ENCODE measurements around the gene GNAQ.

The GNAQ gene

DNA sequence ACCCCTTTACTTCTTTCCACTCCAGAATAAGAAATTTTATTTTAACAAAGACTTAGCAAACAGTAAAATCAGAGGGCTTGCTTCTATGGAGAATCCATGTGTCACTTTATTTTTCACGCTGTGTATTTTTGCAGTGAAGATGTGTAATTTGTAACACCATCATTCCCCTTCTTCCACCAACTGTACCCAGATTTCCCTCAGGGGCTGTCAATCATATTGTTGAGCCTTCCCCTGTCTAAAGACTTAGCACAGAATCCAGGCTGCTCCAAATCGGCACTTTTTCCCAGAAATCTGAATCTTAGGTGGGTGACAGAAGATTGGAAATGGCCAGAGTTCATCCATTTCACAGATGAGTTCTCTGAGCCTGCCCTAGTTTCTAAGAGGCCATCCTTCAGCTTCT, 115.9 kb downstream of the GNAQ start:
- H3K4me3 ChIP-seq (replicated peaks; ENCODE audit: low read depth, low read length) = no peak overlapping the region
- TF ChIP-seq, protein P1, sequence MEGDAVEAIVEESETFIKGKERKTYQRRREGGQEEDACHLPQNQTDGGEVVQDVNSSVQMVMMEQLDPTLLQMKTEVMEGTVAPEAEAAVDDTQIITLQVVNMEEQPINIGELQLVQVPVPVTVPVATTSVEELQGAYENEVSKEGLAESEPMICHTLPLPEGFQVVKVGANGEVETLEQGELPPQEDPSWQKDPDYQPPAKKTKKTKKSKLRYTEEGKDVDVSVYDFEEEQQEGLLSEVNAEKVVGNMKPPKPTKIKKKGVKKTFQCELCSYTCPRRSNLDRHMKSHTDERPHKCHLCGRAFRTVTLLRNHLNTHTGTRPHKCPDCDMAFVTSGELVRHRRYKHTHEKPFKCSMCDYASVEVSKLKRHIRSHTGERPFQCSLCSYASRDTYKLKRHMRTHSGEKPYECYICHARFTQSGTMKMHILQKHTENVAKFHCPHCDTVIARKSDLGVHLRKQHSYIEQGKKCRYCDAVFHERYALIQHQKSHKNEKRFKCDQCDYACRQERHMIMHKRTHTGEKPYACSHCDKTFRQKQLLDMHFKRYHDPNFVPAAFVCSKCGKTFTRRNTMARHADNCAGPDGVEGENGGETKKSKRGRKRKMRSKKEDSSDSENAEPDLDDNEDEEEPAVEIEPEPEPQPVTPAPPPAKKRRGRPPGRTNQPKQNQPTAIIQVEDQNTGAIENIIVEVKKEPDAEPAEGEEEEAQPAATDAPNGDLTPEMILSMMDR (IDR thresholded peaks at IDR 0.05; ENCODE audit: low read length, missing control alignments) = no peak
- DNase-seq (ENCODE audit: low read depth) = no peak

DNA sequence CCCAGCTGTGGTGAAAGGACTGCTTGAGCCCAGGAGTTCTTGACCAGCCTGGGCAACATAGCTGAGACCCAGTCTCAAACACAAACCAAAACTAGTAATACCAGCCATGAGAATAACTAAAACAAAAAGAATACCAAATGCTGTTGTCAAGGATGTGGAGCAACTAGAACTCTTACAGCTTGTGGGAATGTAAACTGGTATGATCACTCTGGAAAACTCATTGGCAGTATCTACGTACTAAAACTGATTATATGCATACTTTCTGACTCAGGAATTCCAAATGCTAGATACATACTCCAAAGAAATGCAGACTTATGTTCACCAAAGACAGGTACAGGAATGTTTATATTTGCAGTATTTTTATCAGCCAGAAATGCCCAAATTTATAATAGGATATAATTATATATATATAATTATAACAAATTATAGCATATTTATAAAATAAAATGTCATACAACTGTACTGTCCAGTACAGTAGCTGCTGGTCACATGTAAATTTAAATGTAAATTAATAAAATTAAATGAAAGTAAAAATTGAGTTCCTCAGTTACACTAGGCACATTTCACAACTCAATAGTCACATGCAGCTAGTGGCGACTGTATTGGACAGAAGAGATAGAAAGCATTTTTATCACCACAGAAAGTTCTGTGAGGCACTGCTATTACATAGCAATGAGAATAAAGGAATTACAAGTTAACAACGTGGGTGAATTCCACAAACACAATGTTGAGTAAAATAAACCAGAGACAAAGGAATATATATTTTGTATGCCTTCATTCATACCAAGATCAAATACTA, 118.5 kb downstream of the GNAQ start:
- H3K4me3 ChIP-seq (replicated peaks; ENCODE audit: low read depth, low read length) = no peak overlapping the region
- peak; percentile 59 for DNase-seq (ENCODE audit: low read depth)
- TF ChIP-seq, protein P1 (IDR thresholded peaks at IDR 0.05; ENCODE audit: low read length, missing control alignments) = no peak

DNA sequence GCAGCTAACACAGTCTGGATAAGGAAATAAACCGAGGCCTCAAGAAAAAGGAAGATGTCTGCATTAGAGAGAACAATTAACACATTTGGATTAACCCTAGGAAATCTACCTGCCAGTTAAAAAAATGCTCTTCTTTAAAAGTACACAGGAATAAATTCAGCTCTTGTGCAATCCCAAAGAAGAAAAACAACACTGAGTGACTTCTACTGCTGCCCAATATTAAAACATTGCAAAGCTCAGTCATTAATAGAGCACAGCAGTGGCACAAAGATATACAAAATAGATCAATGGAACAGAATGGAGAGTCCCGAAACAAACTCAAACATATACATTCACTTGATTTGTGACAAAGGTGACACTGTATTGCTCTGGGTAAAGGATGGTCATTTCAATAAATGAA, 119.7 kb downstream of the GNAQ start:
- no peak overlapping the region for H3K4me3 ChIP-seq (replicated peaks; ENCODE audit: low read depth, low read length)
- TF ChIP-seq, protein P1 (IDR thresholded peaks at IDR 0.05; ENCODE audit: low read length, missing control alignments) = no peak
- no peak for DNase-seq (ENCODE audit: low read depth)

DNA sequence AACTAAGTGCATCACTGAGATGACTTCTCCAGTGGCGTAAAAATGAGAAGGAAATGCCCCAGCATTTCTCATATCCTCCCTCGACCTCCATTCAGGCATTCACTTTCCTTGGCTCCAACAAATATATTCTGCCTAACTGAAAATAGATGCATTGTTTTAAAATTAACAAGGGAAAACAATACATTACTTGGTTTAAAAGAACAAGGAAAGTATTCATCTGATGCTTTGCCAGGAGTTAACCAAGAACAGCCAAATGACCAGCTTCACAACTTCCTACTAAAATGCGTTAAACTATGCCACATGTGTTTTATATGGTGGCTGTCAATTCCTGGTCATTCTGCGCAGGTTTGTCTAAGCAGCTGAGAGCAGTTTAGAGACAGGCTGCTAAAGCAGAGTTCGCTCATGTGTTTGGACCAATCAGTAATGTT, 121.4 kb downstream of the GNAQ start:
- peak; percentile 59 for DNase-seq (ENCODE audit: low read depth)
- TF ChIP-seq, protein P1 (IDR thresholded peaks at IDR 0.05; ENCODE audit: low read length, missing control alignments) = no peak
- no peak overlapping the region for H3K4me3 ChIP-seq (replicated peaks; ENCODE audit: low read depth, low read length)

DNA sequence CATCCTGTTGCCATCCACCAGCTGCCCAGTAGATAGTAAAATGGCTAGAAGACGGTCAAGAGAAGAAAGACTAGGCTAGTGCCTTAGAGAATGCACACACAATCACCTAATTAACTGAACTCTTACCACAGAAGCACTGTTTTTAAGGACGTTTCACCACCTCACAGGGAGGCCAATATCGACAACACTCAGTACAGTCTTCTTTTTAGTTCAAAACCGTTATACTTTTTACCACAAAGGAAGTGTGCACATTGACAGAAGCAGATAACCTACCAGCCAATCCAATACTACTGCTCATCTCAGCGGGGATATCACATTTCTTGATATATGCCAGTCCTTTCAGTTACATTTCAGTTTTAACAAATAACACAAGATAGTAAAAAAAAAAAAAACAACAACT, 122.3 kb downstream of the GNAQ start:
- TF ChIP-seq, protein P1 (IDR thresholded peaks at IDR 0.05; ENCODE audit: low read length, missing control alignments) = no peak
- no peak for DNase-seq (ENCODE audit: low read depth)
- no peak overlapping the region for H3K4me3 ChIP-seq (replicated peaks; ENCODE audit: low read depth, low read length)

DNA sequence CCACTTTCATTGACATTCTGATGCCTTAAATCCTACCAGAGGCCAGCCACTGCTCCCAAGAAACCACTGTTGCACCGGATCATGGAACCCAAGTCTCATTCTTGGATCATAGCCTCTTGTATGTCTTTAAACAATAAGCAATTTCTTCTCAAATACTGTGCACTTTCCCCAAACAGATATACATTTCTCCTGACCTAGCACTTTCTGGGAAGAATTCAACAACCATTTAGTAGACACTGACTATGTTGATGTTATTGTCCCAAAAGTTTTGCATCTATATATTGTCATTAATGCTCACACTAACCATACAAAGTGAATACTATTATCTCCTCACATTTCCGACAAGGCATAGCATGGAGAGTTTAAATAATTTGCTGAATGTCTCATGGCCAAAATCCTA, 123.3 kb downstream of the GNAQ start:
- no peak overlapping the region for H3K4me3 ChIP-seq (replicated peaks; ENCODE audit: low read depth, low read length)
- no peak for DNase-seq (ENCODE audit: low read depth)
- TF ChIP-seq, protein P1 (IDR thresholded peaks at IDR 0.05; ENCODE audit: low read length, missing control alignments) = no peak

DNA sequence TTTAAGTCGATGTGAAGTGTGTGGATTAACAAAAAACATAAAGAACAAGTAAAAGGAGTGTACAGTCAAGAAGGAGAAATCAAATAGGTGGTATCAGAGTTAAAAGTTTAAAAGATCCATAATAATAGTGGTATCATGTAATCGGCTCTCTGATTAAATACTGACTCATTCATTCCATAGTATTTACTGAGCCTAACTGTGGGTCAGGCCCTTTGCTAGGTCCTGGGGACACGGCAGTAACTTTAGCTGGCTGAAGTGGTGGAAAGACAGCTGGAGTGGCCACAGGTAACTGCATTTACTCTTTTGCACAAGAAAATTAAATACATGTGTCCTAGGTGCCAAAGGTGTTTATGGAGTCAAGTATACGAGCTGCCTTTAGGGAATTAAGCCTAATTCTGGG, 124.0 kb downstream of the GNAQ start:
- no peak overlapping the region for H3K4me3 ChIP-seq (replicated peaks; ENCODE audit: low read depth, low read length)
- no peak for DNase-seq (ENCODE audit: low read depth)
- TF ChIP-seq, protein P1 (IDR thresholded peaks at IDR 0.05; ENCODE audit: low read length, missing control alignments) = no peak
